SK-N-SH treated with all-trans-retinoic acid at 6 μM for 48 hours (cell line): Measurements from ENCODE around the gene DLG2.

Source experiments
- ARNTL ChIP-seq: fragments of 450-650 bp; formaldehyde crosslinking; IDR thresholded peaks from 2 replicates; pipeline ENCODE4 v1.5.0; 2020; ENCODE audit warnings: low read depth, mild to moderate bottlenecking, moderate library complexity, borderline replicate concordance
- CSDC2 ChIP-seq: fragments of 250-450 bp; sonication (Bioruptor Pico); IDR thresholded peaks from 2 replicates; pipeline ENCODE4 v1.5.0; 2020; ENCODE audit warnings: mild to moderate bottlenecking, moderate library complexity
- ISL1 ChIP-seq: fragments of 250-450 bp; sonication (Bioruptor Pico); IDR thresholded peaks from 2 replicates; pipeline ENCODE4 v2.1.2; 2022; ENCODE audit warnings: mild to moderate bottlenecking, moderate library complexity
- OSR1 ChIP-seq: fragments of 250-450 bp; sonication (Bioruptor Pico); IDR thresholded peaks from 2 replicates; pipeline ENCODE4 v1.8.0; 2022; ENCODE audit warnings: moderate library complexity, mild to moderate bottlenecking, inconsistent platforms
- ZNF565 ChIP-seq: fragments of 450-650 bp; formaldehyde crosslinking; conservative IDR thresholded peaks from 2 replicates; pipeline ENCODE4 v1.5.0; 2020; ENCODE audit warnings: low read depth, mild to moderate bottlenecking, moderate library complexity
- TF ChIP-seq, protein P1 (sequence below): fragments of 250-450 bp; sonication (Bioruptor Pico); IDR thresholded peaks from 2 replicates; pipeline ENCODE4 v1.8.0; 2020; ENCODE audit warnings: mild to moderate bottlenecking, moderate library complexity, borderline replicate concordance

DNA sequence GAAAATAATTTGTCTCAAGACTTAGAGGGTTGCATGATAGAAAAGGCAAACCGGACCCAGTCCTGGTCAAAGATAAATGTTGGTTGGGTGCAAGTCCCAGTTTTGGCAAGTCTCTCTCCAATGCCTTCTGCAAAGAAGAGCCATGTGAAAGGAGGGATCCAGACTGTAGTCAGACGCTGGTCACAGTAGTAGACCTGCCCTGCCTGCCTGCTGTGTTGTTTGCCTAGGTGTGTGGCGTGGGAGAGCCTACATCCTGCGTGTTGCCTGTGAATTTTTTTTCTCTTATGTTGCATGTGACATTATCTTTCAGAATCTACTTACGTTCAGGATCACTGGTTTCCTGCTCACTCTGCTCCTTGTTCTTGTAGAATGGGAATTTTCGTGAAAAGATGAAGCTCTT, 2143.3 kb downstream of the DLG2 start:
- no peak for TF ChIP-seq ISL1 (CRISPR knock-in tag)
- TF ChIP-seq ARNTL: no peak
- no peak for TF ChIP-seq CSDC2 (CRISPR knock-in tag)
- TF ChIP-seq, protein P1, sequence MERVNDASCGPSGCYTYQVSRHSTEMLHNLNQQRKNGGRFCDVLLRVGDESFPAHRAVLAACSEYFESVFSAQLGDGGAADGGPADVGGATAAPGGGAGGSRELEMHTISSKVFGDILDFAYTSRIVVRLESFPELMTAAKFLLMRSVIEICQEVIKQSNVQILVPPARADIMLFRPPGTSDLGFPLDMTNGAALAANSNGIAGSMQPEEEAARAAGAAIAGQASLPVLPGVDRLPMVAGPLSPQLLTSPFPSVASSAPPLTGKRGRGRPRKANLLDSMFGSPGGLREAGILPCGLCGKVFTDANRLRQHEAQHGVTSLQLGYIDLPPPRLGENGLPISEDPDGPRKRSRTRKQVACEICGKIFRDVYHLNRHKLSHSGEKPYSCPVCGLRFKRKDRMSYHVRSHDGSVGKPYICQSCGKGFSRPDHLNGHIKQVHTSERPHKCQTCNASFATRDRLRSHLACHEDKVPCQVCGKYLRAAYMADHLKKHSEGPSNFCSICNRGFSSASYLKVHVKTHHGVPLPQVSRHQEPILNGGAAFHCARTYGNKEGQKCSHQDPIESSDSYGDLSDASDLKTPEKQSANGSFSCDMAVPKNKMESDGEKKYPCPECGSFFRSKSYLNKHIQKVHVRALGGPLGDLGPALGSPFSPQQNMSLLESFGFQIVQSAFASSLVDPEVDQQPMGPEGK: no peak
- no peak for TF ChIP-seq OSR1
- no peak for TF ChIP-seq ZNF565 (CRISPR knock-in tag)
